Activated T-helper 9 cell treated with anti-CD3 and anti-CD28 coated beads, Interleukin-2, amount 50 U/mL, for 16 hours (primary cell): ENCODE measurements around the gene TRIM64.
"Not testable (repeated sequence)": the region's sequence is repeated elsewhere in the genome, so short reads cannot be mapped to it uniquely, and the experiment has no call there.

Source experiments
- DNase-seq: peaks from one replicate; pipeline ENCODE4 v3.0.0-alpha.2; 2020; ENCODE audit warnings: low read depth

Gene TRIM64, protein sequence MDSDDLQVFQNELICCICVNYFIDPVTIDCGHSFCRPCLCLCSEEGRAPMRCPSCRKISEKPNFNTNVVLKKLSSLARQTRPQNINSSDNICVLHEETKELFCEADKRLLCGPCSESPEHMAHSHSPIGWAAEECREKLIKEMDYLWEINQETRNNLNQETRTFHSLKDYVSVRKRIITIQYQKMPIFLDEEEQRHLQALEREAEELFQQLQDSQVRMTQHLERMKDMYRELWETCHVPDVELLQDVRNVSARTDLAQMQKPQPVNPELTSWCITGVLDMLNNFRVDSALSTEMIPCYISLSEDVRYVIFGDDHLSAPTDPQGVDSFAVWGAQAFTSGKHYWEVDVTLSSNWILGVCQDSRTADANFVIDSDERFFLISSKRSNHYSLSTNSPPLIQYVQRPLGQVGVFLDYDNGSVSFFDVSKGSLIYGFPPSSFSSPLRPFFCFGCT

DNA sequence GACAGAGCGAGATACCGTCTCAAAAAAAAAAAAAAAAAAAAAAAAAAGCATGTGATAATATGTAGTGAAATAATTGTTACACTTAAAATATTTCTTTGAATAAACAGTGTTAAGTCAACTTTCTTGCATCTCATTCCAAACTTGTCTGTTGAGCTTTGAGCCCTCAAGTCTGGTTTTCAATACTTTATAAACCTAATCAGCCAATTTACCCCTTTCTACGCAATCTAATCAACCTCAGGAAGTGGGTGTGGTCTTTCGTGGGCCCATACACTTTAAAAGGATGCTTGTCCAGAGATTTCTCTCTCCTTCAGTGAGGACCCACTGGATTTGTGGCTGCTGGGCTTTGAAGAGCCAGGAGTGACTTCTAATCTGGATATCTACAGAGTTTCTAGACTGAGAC, at the start of gene TRIM64:
Gene TRIM64, plus strand, starts transcription at position 301 of the 400 bp plus-strand sequence. CDS start 2,467 bp downstream, outside the sequence.
- DNase-seq: not testable (repeated sequence)

DNA sequence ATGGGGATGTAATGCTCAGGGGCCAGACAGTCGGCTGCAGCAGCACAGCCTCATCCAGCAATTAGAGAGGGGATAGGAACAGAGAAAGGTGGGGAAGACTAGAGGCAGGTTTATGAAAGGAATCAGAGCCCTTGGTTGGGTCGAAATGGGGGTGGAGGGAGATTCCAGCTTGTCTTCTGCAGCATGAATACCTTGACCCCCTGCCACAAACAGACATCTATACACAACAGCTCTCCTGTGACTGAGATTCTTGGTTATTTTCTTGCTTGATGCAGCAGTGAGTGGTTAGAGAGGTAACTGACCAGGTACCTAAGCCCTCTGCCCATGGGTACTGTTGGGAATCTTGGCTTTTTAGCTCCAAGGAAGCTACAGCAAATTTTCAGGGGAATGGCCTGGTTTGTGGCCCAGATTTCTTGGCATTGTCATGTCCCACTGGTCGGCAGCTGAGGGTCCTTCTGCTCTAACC, 43.6 kb upstream of the TRIM64 start, which contains the start of gene TRIM49D1:
Gene TRIM49D1, minus strand, starts transcription at position 51 of the 466 bp plus-strand sequence. CDS start 4,535 bp downstream, outside the sequence.
- DNase-seq: no peak

DNA sequence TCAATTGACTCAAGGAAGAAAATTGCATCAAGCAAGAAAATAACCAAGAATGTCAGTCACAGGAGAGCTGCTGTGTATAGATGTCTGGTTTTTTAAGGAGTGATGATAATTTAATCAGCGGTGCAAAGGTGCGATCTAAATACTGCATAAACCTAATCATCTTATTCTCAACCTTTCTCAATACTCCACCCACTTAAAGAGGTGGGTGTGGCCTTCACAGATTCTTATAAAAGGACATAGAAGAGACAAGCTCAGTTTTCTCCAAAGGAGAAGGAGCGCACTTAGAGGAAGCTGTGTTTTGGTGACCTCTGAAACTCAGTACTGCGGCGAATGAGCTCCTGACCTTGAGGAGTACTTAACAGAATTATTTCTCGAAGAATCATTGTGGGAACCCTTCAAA, 42.1 kb upstream of the TRIM64 start, which contains the start of gene TRIM49D2:
Gene TRIM49D2, plus strand, starts transcription at position 301 of the 400 bp plus-strand sequence. CDS start 2,698 bp downstream, outside the sequence.
- not testable (repeated sequence) for DNase-seq

DNA sequence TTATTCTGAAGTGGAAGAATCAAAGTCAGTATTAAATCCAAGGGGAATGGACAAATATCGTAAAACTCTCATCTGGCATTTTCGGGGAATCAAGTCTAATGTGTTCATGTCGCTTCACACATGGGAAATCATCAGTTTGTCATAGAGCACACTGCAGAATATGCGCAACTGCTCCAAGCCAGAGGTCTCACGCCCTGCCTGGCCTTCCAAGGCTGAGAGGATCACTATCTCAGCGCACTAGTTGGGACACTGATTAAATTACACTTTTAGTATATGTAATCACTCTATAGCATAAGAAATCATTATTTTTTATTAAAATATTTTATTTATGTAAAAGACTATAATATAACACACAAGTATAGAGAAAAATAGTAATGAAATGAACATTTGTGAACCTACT, 5.0 kb upstream of the TRIM64 start:
- not testable (repeated sequence) for DNase-seq
